Rectal smooth muscle tissue (tissue), 1 donor: ENCODE results near the gene LETM1.
A peak's percentile ranks its signal among the peaks of the same experiment; 100 is the strongest.

Experiments used
- H3K27ac ChIP-seq: one replicate; pipeline ENCODE4 v1.7.0; 2013; ENCODE audit warnings: low read depth, low read length, inconsistent platforms
- H3K27me3 ChIP-seq: one replicate; pipeline ENCODE4 v1.7.0; 2013; ENCODE audit warnings: low read length; ENCODE audit not compliant: control insufficient read depth, insufficient read depth
- H3K36me3 ChIP-seq: one replicate; pipeline ENCODE4 v1.7.0; 2013; ENCODE audit warnings: low read length; ENCODE audit not compliant: control insufficient read depth, insufficient read depth
- H3K4me1 ChIP-seq: one replicate; pipeline ENCODE4 v1.7.0; 2013; ENCODE audit warnings: low read length; ENCODE audit not compliant: control insufficient read depth, insufficient read depth
- H3K4me3 ChIP-seq: one replicate; pipeline ENCODE4 v1.7.0; 2013; ENCODE audit warnings: low read length
- H3K9ac ChIP-seq: one replicate; pipeline ENCODE4 v1.7.0; 2013; ENCODE audit warnings: low read length

Gene LETM1

GRCh38 chr4:1797861-1798579, 57.9 kb downstream of the LETM1 start:
- Histone ChIP-seq H3K36me3 (no peaks in the 10 kb centered on the region), H3K27me3 (peaks cover 14% of the 10 kb centered on the region), H3K9ac (no peak overlapping the region), H3K4me1 (no peaks in the 10 kb centered on the region), H3K27ac (no peak overlapping the region), H3K4me3 (no peak overlapping the region)

DNA sequence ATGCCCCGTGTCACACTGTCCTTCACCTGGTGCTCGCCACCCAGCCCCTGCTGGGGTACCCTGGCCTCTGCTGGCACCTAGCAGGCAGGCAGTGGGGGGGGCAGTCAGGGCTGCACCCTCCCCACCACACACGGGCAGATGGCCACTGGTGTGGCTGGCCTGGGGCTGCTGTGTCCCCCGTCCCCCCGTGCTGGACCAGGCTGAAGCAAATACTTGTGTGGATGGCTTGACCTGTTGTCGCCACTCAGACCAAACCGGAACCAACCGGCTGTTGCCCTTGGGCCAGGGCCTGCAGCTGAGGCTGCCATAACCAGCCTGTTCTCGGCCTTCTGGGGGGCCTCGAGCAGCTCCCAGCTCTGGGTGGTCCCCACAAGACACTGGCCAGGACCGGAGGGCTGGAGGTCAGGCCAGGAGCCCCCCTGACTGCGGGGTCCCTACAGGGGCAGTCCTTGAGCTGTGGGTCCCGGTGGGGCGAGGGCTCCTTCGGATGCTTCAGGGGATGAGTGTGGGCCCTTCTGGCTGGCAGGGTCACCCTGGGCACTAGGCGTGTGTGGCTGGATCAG, 58.6 kb downstream of the LETM1 start:
- Histone ChIP-seq H3K27me3 (peaks cover 19% of the 10 kb centered on the region), H3K4me1 (no peaks in the 10 kb centered on the region), H3K9ac (no peak overlapping the region), H3K36me3 (no peaks in the 10 kb centered on the region), H3K27ac (no peak overlapping the region), H3K4me3 (no peak overlapping the region)

GRCh38 chr4:1796486-1797204, 59.3 kb downstream of the LETM1 start:
- Histone ChIP-seq H3K4me3 (no peak overlapping the region), H3K27ac (no peak overlapping the region), H3K4me1 (no peaks in the 10 kb centered on the region), H3K27me3 (peaks cover 19% of the 10 kb centered on the region), H3K9ac (no peak overlapping the region), H3K36me3 (no peaks in the 10 kb centered on the region)

GRCh38 chr4:1795299-1796195, 60.4 kb downstream of the LETM1 start:
- Histone ChIP-seq H3K4me1 (no peaks in the 10 kb centered on the region), H3K27ac (no peak overlapping the region), H3K36me3 (no peaks in the 10 kb centered on the region), H3K4me3 (peak overlapping the region; percentile 27), H3K9ac (no peak overlapping the region), H3K27me3 (peaks cover 21% of the 10 kb centered on the region)

GRCh38 chr4:1794809-1795298, 61.1 kb downstream of the LETM1 start:
- no peak overlapping the region for H3K9ac ChIP-seq
- H3K27me3 ChIP-seq, result peaks cover 19% of the 10 kb centered on the region
- H3K27ac ChIP-seq, result no peak overlapping the region
- peak overlapping the region; percentile 27 for H3K4me3 ChIP-seq
- H3K36me3 ChIP-seq, result no peaks in the 10 kb centered on the region
- no peaks in the 10 kb centered on the region for H3K4me1 ChIP-seq

GRCh38 chr4:1793940-1794808, 61.8 kb downstream of the LETM1 start:
- Histone ChIP-seq H3K27me3 (peaks cover 19% of the 10 kb centered on the region), H3K27ac (no peak overlapping the region), H3K4me1 (no peaks in the 10 kb centered on the region), H3K9ac (no peak overlapping the region), H3K4me3 (peak overlapping the region; percentile 59), H3K36me3 (no peaks in the 10 kb centered on the region)

GRCh38 chr4:1793496-1793840, 62.5 kb downstream of the LETM1 start:
- H3K27me3 ChIP-seq, result peaks cover 19% of the 10 kb centered on the region
- no peak overlapping the region for H3K27ac ChIP-seq
- no peaks in the 10 kb centered on the region for H3K36me3 ChIP-seq
- no peak overlapping the region for H3K9ac ChIP-seq
- peak overlapping the region; percentile 44 for H3K4me3 ChIP-seq
- no peaks in the 10 kb centered on the region for H3K4me1 ChIP-seq

- H3K27me3 ChIP-seq, result peaks cover 19% of the 10 kb centered on the region
- H3K9ac ChIP-seq, result no peak within 1 kb of the TSS
- H3K4me1 ChIP-seq, result no peaks in the 10 kb centered on the region
- no peaks in the 10 kb centered on the region for H3K36me3 ChIP-seq
- H3K27ac ChIP-seq, result no peak within 1 kb of the TSS
- peak within 1 kb of the TSS; percentile 59 for H3K4me3 ChIP-seq
Measured at GRCh38 chr4:1792832-1793495, 63.0 kb downstream of the LETM1 start, which contains the start of gene FGFR3. Gene FGFR3, plus strand, starts transcription at chr4:1793293. Its CDS starts 642 bp downstream, at chr4:1793935.

DNA sequence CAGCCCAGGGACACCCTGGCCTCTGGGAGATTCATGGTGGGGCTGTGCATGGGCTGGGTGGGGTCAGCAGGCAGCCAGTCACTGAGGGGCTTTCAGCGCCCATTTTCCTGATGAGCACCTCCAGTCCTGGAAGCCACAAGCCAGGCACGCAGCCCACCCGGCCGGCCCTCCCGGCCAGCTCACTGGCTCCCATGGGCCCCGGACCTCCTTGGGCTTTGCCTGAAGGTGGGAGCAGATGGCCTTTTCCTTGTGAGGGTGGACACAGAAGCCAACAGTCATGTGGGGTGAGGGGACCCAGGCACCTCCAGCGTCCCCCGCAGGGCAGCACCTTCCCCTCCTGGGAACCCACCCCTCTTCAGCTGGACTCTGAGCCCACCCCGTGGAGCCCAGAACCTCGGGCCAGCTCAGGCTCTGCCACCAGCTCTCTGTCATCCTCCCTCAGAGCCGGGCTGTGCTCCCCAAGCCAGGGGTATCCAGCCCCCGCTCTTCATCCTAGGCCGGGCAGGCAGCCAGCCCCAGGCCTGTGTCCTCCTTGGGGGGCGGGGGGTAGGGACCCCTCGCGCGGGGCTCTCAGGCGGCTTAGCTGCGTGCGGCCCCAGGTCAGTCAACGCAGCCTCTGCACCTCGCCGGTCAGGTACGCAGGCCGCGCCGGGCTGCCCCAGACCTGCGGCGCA, 63.7 kb downstream of the LETM1 start:
- peak overlapping the region; percentile 46 for H3K4me3 ChIP-seq
- H3K36me3 ChIP-seq, result no peaks in the 10 kb centered on the region
- no peak overlapping the region for H3K27ac ChIP-seq
- no peaks in the 10 kb centered on the region for H3K4me1 ChIP-seq
- peaks cover 19% of the 10 kb centered on the region for H3K27me3 ChIP-seq
- no peak overlapping the region for H3K9ac ChIP-seq

- Histone ChIP-seq H3K36me3 (no peaks in the 10 kb centered on the region), H3K27me3 (peaks cover 8% of the 10 kb centered on the region), H3K4me1 (no peaks in the 10 kb centered on the region), H3K27ac (no peak overlapping the region), H3K4me3 (no peak overlapping the region), H3K9ac (no peak overlapping the region)
Measured at GRCh38 chr4:1790005-1790404, 66.0 kb downstream of the LETM1 start.
